ENCODE measurements around the gene LMX1B. TPM values are rescaled to one million over a fixed set of nuclear protein-coding genes. Genes with fewer than 3 reads are reported as not detected.
"Not testable (repeated sequence)": the region's sequence is repeated elsewhere in the genome, so short reads cannot be mapped to it uniquely, and the experiment has no call there.

The LMX1B gene
- total RNA-seq (not detected), polyA plus RNA-seq (not detected)

DNA sequence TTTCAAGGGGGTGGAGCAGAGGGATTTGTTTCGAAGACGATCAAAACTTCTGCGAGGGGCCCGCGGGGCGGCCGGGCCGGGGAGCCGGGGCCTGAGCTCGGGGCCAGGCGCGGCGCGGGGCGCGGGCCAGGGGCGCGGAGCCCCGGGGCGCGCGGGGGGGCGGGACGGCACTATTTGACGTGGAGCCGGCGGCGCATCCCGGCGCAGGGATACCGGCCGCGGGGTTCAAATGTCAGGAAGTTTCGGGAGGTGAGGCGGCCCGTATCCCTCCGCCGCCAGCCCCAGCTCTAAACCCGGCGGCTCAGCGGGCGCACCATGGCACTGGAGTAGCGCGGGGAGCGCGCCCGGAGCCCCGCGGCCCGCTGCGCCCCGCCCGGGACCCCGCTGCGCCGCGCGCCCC, at the start of gene LMX1B:
Gene LMX1B (plus strand): TSS at position 278 of the 400 bp plus-strand sequence. CDS start 522 bp downstream, outside the sequence.
- H3K4me1 Mint-ChIP-seq, result peaks cover 13 to 38% (median 29%) of the 10 kb centered on the region in 4 donors
- CTCF ChIA-PET (ENCODE audit: partially characterized antibody), result no interaction called here
- no peaks in the 10 kb centered on the region for H3K36me3 Mint-ChIP-seq
- peak within 1 kb of the TSS; percentile 69 to 84 (median 78) for H3K4me3 Mint-ChIP-seq
- Histone ChIP-seq H3K27me3 (ENCODE audit: insufficient read depth, low read length) (peaks cover 35% of the 10 kb centered on the region), H3K4me3 (ENCODE audit: low read length in 2 of 2) (no peak within 1 kb of the TSS), H3K4me1 (ENCODE audit: insufficient read depth, low read length) (peaks cover 39% of the 10 kb centered on the region), H3K27ac (ENCODE audit: low read depth, low read length) (no peak within 1 kb of the TSS), H3K36me3 (ENCODE audit: insufficient read depth, low read length) (no peaks in the 10 kb centered on the region), H3K9me3 (ENCODE audit: control insufficient read depth in 1 of 2, low read length in 2 of 2) (no peaks in the 10 kb centered on the region)
- intact Hi-C loops (cut with micrococcal nuclease), result no loop called here
- POLR2A ChIA-PET (ENCODE audit: partially characterized antibody), result no interaction called here
- H3K27me3 Mint-ChIP-seq, result peaks cover 54 to 55% of the 10 kb centered on the region in 2 donors
- H3K27ac Mint-ChIP-seq, result peak within 1 kb of the TSS in 1 of 7 donors; percentile 41
- H3K9me3 Mint-ChIP-seq, result peaks cover 0 to 2% (median 0%) of the 10 kb centered on the region in 8 donors
- DNase-seq, result no peak

- intact Hi-C loops (cut with micrococcal nuclease), result no loop called here
- no peak for DNase-seq
- CTCF ChIA-PET (ENCODE audit: partially characterized antibody), result interaction anchor here (0.5 to 1.7 kb wide), 3 partner anchors 55 to 67 kb away, joined by 3 to 5 read pairs (median 4); no protein-coding TSS in a partner anchor
Measured at GRCh38 chr9:126564128-126564527, 49.6 kb upstream of the LMX1B start.

DNA sequence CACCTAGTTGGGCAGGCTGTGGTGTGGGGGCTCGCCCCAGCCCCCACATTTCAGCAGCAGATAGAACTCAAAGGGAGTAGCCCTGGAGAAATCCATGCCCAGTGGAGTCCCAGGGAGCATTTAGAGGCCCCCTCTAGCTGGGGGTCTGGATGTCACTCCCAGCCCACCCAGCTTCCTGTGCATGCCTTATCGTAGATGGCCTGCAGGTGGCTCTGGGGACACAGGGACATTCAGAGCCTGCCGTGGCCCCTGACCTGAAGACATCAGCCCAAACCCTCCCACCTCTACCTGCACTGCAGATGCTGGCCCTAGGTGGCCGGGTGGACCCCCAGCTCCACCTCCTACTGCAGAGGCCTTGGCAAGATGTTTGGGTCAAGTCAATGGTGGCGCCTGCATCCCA, 49.0 kb upstream of the LMX1B start:
- POLR2A ChIA-PET (ENCODE audit: partially characterized antibody), result no interaction called here
- no peaks in the 10 kb centered on the region for H3K27me3 ChIP-seq (ENCODE audit: insufficient read depth, low read length)
- no peak overlapping the region for H3K4me3 Mint-ChIP-seq
- no peaks in the 10 kb centered on the region for H3K4me1 Mint-ChIP-seq
- H3K4me3 ChIP-seq (ENCODE audit: low read length in 2 of 2), result no peak overlapping the region
- no peak overlapping the region for H3K27ac Mint-ChIP-seq
- H3K27me3 Mint-ChIP-seq, result peaks cover 27 to 40% of the 10 kb centered on the region in 2 donors
- no peaks in the 10 kb centered on the region for H3K9me3 ChIP-seq (ENCODE audit: control insufficient read depth in 1 of 2, low read length in 2 of 2)
- H3K27ac ChIP-seq (ENCODE audit: low read depth, low read length), result no peak overlapping the region
- no peaks in the 10 kb centered on the region for H3K36me3 ChIP-seq (ENCODE audit: insufficient read depth, low read length)
- no peaks in the 10 kb centered on the region for H3K4me1 ChIP-seq (ENCODE audit: insufficient read depth, low read length)
- DNase-seq, result no peak
- intact Hi-C loops (cut with micrococcal nuclease), result no loop called here
- no peaks in the 10 kb centered on the region for H3K9me3 Mint-ChIP-seq
- no peaks in the 10 kb centered on the region for H3K36me3 Mint-ChIP-seq
- CTCF ChIA-PET (ENCODE audit: partially characterized antibody), result interaction anchor here (0.5 to 1.2 kb wide), 2 partner anchors 55 to 64 kb away, joined by 3 to 4 read pairs; no protein-coding TSS in a partner anchor

More at GRCh38 chr9:126564128-126564527, 49.6 kb upstream of the LMX1B start:
- Histone ChIP-seq H3K9me3 (ENCODE audit: control insufficient read depth in 1 of 2, low read length in 2 of 2) (no peaks in the 10 kb centered on the region), H3K4me1 (ENCODE audit: insufficient read depth, low read length) (no peaks in the 10 kb centered on the region), H3K27me3 (ENCODE audit: insufficient read depth, low read length) (no peaks in the 10 kb centered on the region), H3K36me3 (ENCODE audit: insufficient read depth, low read length) (no peaks in the 10 kb centered on the region), H3K4me3 (ENCODE audit: low read length in 2 of 2) (no peak overlapping the region), H3K27ac (ENCODE audit: low read depth, low read length) (no peak overlapping the region)
- H3K4me3 Mint-ChIP-seq, result no peak overlapping the region
- H3K27ac Mint-ChIP-seq, result no peak overlapping the region
- H3K9me3 Mint-ChIP-seq, result peaks cover 0 to 4% (median 0%) of the 10 kb centered on the region in 8 donors
- H3K27me3 Mint-ChIP-seq, result peaks cover 28 to 46% of the 10 kb centered on the region in 2 donors
- H3K36me3 Mint-ChIP-seq, result no peaks in the 10 kb centered on the region
- POLR2A ChIA-PET (ENCODE audit: partially characterized antibody), result no interaction called here
- no peaks in the 10 kb centered on the region for H3K4me1 Mint-ChIP-seq

DNA sequence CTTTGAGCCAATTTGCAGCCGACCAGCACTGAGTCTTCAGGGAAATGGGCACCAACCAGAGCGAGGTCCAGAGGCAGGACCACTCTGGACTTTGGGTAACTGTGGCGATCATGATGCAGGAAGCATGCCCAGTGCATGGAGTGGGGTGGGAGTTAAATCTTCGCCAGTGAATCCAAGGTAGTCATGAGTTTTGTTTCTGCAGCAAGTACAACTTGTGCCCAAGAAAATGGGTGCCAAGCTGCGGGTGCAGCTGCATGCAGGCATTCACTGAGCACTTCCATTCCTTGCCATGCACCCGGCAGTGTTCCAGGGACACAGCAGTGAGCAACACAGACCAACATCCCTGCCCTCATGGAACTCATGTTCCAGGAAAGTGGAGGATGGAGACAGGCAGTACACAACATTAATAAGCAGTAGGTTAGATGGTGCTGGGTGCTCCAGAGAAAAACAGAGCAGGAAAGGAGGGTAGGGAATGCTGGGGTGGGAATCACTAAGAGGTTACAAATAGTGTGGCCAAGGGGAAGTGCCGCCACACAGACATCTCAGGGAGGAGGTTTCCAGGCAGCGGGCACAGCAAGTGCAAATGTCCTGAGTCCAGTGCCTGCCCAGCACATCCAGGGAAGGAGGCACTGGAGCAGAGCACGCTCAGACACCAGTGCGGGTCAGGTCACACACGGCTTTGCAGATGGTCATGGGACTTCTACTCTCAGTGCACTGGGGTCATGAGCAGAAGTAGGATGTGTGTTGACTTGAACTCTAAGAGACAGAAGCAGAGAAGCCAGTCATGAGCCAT, 48.2 kb upstream of the LMX1B start:
- H3K9me3 Mint-ChIP-seq, result no peaks in the 10 kb centered on the region
- CTCF ChIA-PET (ENCODE audit: partially characterized antibody), result interaction anchor here (1.2 kb wide), 1 partner anchor 65 kb away, joined by 4 read pairs; no protein-coding TSS in a partner anchor
- no peak for DNase-seq
- no peaks in the 10 kb centered on the region for H3K27me3 ChIP-seq (ENCODE audit: insufficient read depth, low read length)
- H3K27ac Mint-ChIP-seq, result no peak overlapping the region
- peaks cover 24 to 39% of the 10 kb centered on the region in 2 donors for H3K27me3 Mint-ChIP-seq
- no peaks in the 10 kb centered on the region for H3K4me1 Mint-ChIP-seq
- no peaks in the 10 kb centered on the region for H3K4me1 ChIP-seq (ENCODE audit: insufficient read depth, low read length)
- intact Hi-C loops (cut with micrococcal nuclease), result no loop called here
- no peaks in the 10 kb centered on the region for H3K36me3 ChIP-seq (ENCODE audit: insufficient read depth, low read length)
- no peak overlapping the region for H3K4me3 Mint-ChIP-seq
- POLR2A ChIA-PET (ENCODE audit: partially characterized antibody), result no interaction called here
- no peak overlapping the region for H3K27ac ChIP-seq (ENCODE audit: low read depth, low read length)
- no peak overlapping the region for H3K4me3 ChIP-seq (ENCODE audit: low read length in 2 of 2)
- no peaks in the 10 kb centered on the region for H3K9me3 ChIP-seq (ENCODE audit: control insufficient read depth in 1 of 2, low read length in 2 of 2)
- H3K36me3 Mint-ChIP-seq, result no peaks in the 10 kb centered on the region

- Mint-ChIP-seq H3K9me3 (no peaks in the 10 kb centered on the region), H3K4me3 (no peak overlapping the region), H3K36me3 (no peaks in the 10 kb centered on the region), H3K4me1 (no peaks in the 10 kb centered on the region), H3K27ac (no peak overlapping the region), H3K27me3 (peaks cover 17 to 25% of the 10 kb centered on the region in 2 donors)
- no peaks in the 10 kb centered on the region for H3K4me1 ChIP-seq (ENCODE audit: insufficient read depth, low read length)
- H3K27ac ChIP-seq (ENCODE audit: low read depth, low read length), result no peak overlapping the region
- ChIA-PET CTCF (ENCODE audit: partially characterized antibody) (interaction anchor here (0.9 to 3.0 kb wide), 2 partner anchors 11 to 69 kb away, joined by 3 to 15 read pairs; no protein-coding TSS in a partner anchor), POLR2A (ENCODE audit: partially characterized antibody) (no interaction called here)
- H3K9me3 ChIP-seq (ENCODE audit: control insufficient read depth in 1 of 2, low read length in 2 of 2), result no peaks in the 10 kb centered on the region
- no peak overlapping the region for H3K4me3 ChIP-seq (ENCODE audit: low read length in 2 of 2)
- H3K36me3 ChIP-seq (ENCODE audit: insufficient read depth, low read length), result no peaks in the 10 kb centered on the region
- no peaks in the 10 kb centered on the region for H3K27me3 ChIP-seq (ENCODE audit: insufficient read depth, low read length)
- DNase-seq, result no peak
- intact Hi-C loops (cut with micrococcal nuclease), result no loop called here
Measured at GRCh38 chr9:126569036-126569435, 44.7 kb upstream of the LMX1B start.

DNA sequence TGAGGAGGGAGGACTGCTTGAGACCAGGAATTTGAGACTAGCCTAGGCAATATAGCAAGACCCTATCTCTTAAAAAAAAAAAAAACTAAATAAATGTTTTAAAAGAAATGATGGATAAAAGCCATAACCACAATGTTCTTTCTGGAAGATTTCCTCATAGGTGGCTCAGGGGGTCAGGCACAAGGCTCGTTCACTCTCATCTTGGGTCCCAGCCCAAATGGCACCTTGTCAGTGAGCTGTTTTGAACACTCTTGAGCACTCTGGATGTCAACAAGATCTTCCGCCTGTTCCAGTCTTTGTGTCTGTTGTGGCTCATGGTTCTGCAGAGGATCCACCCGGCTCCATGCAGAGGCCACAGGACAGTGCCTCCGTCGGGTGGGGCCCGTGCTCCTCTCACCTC, 35.7 kb upstream of the LMX1B start:
- Mint-ChIP-seq H3K36me3 (no peaks in the 10 kb centered on the region), H3K27me3 (peaks cover 10 to 19% of the 10 kb centered on the region in 2 donors), H3K9me3 (no peaks in the 10 kb centered on the region), H3K27ac (no peak overlapping the region), H3K4me3 (peak overlapping the region in 1 of 8 donors; percentile 33), H3K4me1 (peaks cover 0 to 6% (median 0%) of the 10 kb centered on the region in 4 donors)
- Histone ChIP-seq H3K4me3 (ENCODE audit: low read length in 2 of 2) (no peak overlapping the region), H3K27me3 (ENCODE audit: insufficient read depth, low read length) (no peaks in the 10 kb centered on the region), H3K9me3 (ENCODE audit: control insufficient read depth in 1 of 2, low read length in 2 of 2) (no peaks in the 10 kb centered on the region), H3K27ac (ENCODE audit: low read depth, low read length) (no peak overlapping the region), H3K4me1 (ENCODE audit: insufficient read depth, low read length) (no peaks in the 10 kb centered on the region), H3K36me3 (ENCODE audit: insufficient read depth, low read length) (no peaks in the 10 kb centered on the region)
- CTCF ChIA-PET (ENCODE audit: partially characterized antibody), result interaction anchor here (1.1 kb wide), 1 partner anchor 20 kb away, joined by 4 read pairs; no protein-coding TSS in a partner anchor
- POLR2A ChIA-PET (ENCODE audit: partially characterized antibody), result no interaction called here
- no peak for DNase-seq
- intact Hi-C loops (cut with micrococcal nuclease), result no loop called here

GRCh38 chr9:126580319-126580718, 33.4 kb upstream of the LMX1B start:
- peaks cover 20 to 29% of the 10 kb centered on the region in 2 donors for H3K27me3 Mint-ChIP-seq
- POLR2A ChIA-PET (ENCODE audit: partially characterized antibody); CTCF ChIA-PET (ENCODE audit: partially characterized antibody): not testable (repeated sequence)

More at GRCh38 chr9:126580319-126580718, 33.4 kb upstream of the LMX1B start:
- H3K27ac Mint-ChIP-seq; H3K4me3 ChIP-seq (ENCODE audit: low read length in 2 of 2); H3K4me3 Mint-ChIP-seq; H3K4me1 Mint-ChIP-seq; H3K27ac ChIP-seq (ENCODE audit: low read depth, low read length); H3K9me3 Mint-ChIP-seq; H3K27me3 ChIP-seq (ENCODE audit: insufficient read depth, low read length); H3K36me3 Mint-ChIP-seq; H3K9me3 ChIP-seq (ENCODE audit: control insufficient read depth in 1 of 2, low read length in 2 of 2); intact Hi-C loops (cut with micrococcal nuclease); H3K4me1 ChIP-seq (ENCODE audit: insufficient read depth, low read length); H3K36me3 ChIP-seq (ENCODE audit: insufficient read depth, low read length); DNase-seq: not testable (repeated sequence)

All from CD4-positive, alpha-beta memory T cell (primary cell).